PC-3 (cell line): ENCODE data around the gene RPL13. TPM values are rescaled to one million over a fixed set of nuclear protein-coding genes. Genes with fewer than 3 reads are reported as not detected.
A peak's percentile ranks its signal among the peaks of the same experiment; 100 is the strongest.

Experiments
- ATAC-seq: fragments of 200-7000 bp; cut with Tn5 transposase; 2 replicates; pipeline ENCODE4 v1.9.1; 2020; ENCODE audit warnings: mild to moderate bottlenecking, moderate library complexity
- BruUV-seq: library from RNA; stranded (reverse); fragments of 400-500 nt; replicated peaks from 2 replicates; lab custom pipeline; 2021; lab: Mats Ljungman, UMichigan
- CTCF ChIA-PET: fragments of 300-600 bp; sonication (Branson Sonifier 250); formaldehyde crosslinking; loops from one replicate; lab custom pipeline; 2022; ENCODE audit warnings: antibody characterized with exemption; lab: Charles Lee
- POLR2A ChIA-PET: fragments of 300-600 bp; sonication (Branson Sonifier 250); formaldehyde crosslinking; loops from one replicate; lab custom pipeline; 2022; ENCODE audit warnings: antibody characterized with exemption; ENCODE audit not compliant: unreplicated experiment; lab: Charles Lee
- DNase-seq: peaks from one replicate; pipeline ENCODE4 v3.0.0-alpha.2; 2015
- H2AFZ ChIP-seq: fragments of 300-600 bp; sonication (generic); 2 replicates; pipeline ENCODE4 v1.6.0; 2016; ENCODE audit warnings: antibody characterized with exemption, low read length
- H3F3A ChIP-seq: fragments of 300-600 bp; sonication (generic); one replicate; pipeline ENCODE4 v1.6.0; 2017; ENCODE audit warnings: antibody characterized with exemption, low read length, control low read depth, mild to moderate bottlenecking; ENCODE audit not compliant: unreplicated experiment
- H3K27ac ChIP-seq: fragments of 300-600 bp; sonication (generic); 2 replicates; pipeline ENCODE4 v1.5.1; 2016; ENCODE audit warnings: mild to moderate bottlenecking, low read length
- H3K27me3 ChIP-seq: fragments of 300-600 bp; sonication (generic); 2 replicates; pipeline ENCODE4 v1.6.1; 2016; ENCODE audit warnings: low read length, mixed read lengths
- H3K36me3 ChIP-seq: fragments of 300-600 bp; sonication (generic); 2 replicates; pipeline ENCODE4 v1.6.1; 2016; ENCODE audit warnings: low read depth, mixed run types, low read length, mixed read lengths
- H3K4me1 ChIP-seq: fragments of 300-600 bp; sonication (generic); 2 replicates; pipeline ENCODE4 v1.5.1; 2016; ENCODE audit warnings: low read length; ENCODE audit not compliant: insufficient read depth
- H3K4me2 ChIP-seq: fragments of 300-600 bp; sonication (generic); 2 replicates; pipeline ENCODE4 v1.6.0; 2016; ENCODE audit warnings: low read length
- H3K4me3 ChIP-seq: fragments of 300-600 bp; sonication (generic); 2 replicates; pipeline ENCODE4 v1.5.1; 2016; ENCODE audit warnings: mild to moderate bottlenecking, low read length, mixed read lengths
- H3K79me2 ChIP-seq: fragments of 300-600 bp; sonication (generic); 2 replicates; pipeline ENCODE4 v1.6.1; 2017; ENCODE audit warnings: low read length, mixed read lengths
- H3K9ac ChIP-seq: fragments of 300-600 bp; sonication (generic); 2 replicates; pipeline ENCODE4 v1.6.0; 2016; ENCODE audit warnings: mild to moderate bottlenecking, low read length
- H3K9me2 ChIP-seq: fragments of 300-600 bp; sonication (generic); replicated peaks from 2 replicates; pipeline ENCODE4 v1.6.1; 2016; ENCODE audit warnings: mixed run types, low read length, mixed read lengths
- H3K9me3 ChIP-seq: fragments of 300-600 bp; sonication (generic); 2 replicates; pipeline ENCODE4 v1.6.1; 2016; ENCODE audit warnings: low read length, mixed read lengths
- H4K20me1 ChIP-seq: fragments of 300-600 bp; sonication (generic); 2 replicates; pipeline ENCODE4 v1.6.1; 2016; ENCODE audit warnings: low read length, mixed read lengths
- EZH2 ChIP-seq: fragments of 300-600 bp; sonication (generic); IDR thresholded peaks from one replicate; pipeline ENCODE4 v1.6.1; 2017; ENCODE audit warnings: antibody characterized with exemption, mild to moderate bottlenecking, low read length; ENCODE audit not compliant: unreplicated experiment
- EZH2phosphoT487 ChIP-seq: fragments of 300-600 bp; sonication (generic); IDR thresholded peaks from 2 replicates; pipeline ENCODE4 v1.6.1; 2018; ENCODE audit warnings: mild to moderate bottlenecking, antibody characterized with exemption, low read length, borderline replicate concordance
- intact Hi-C: fragments of 100-400 bp; cut with micrococcal nuclease; formaldehyde crosslinking; loops from 2 replicates; pipeline ENCODE4 v1.9.0; 2023
- total RNA-seq: library from RNA; depleted of rRNA; stranded (reverse); fragments of >200 nt; gene quantifications from 2 replicates; pipeline ENCODE4 v1.2.3, GENCODE V29; 2014
- TF ChIP-seq, protein P1 (sequence below): fragments of 300-600 bp; sonication (generic); conservative IDR thresholded peaks from 2 replicates; pipeline ENCODE4 v1.5.1; 2017; ENCODE audit warnings: antibody characterized with exemption, low read depth, mild to moderate bottlenecking, low read length

RPL13 gene
- total RNA-seq, 1 experiment from 2014 or later = 3,236 TPM

DNA sequence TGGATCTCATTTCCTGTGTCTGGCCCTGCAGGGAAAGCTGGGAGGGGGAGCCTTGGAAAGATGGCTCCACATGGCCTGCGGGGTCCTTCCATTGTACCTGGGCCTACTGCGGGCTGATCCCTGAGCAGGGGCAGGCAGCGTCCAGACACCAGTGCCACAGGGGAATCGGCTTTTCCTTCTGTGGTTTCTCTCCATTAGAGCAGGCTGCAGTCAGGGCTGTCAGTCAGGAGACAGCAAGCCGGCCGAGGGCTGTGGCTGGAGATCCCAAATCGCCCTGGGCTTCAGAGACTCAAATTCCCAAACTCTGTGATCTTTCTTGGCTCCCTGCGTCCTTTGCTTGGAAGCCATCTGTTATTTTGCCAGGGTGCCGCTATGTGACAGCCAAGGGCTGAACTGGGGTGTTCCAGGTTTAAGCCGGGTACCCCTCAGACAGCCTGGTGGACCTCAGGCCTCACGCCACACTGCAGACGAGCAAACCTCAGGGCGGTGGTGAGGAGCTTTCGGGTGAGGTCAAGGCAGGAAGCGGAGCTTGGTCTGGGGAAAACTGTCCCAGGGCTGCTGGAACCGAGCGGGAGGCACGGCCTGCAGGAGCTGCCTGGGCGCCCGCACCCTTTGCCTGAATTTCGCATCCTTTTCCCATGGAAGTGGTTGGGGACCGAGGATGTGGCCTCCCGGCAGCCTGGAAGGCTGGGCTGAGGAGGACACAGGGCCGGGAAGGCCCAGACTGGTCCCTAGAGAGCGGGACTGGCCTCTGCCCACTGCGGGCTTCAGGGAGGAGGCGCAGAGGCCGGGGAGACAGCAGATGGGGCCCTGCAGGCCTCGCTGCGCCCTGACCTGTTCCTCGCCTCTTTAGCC lies 13.6 kb downstream of the RPL13 start:
- no TSS peak for BruUV-seq
- H3K27me3 ChIP-seq = no peaks in the 10 kb centered on the region
- DNase-seq (no peak), ATAC-seq (peak; percentile 18; the same call in 1 of the 2 replicates)
- H2AFZ ChIP-seq = peak overlapping the region; percentile 84; the same call in 1 of the 2 replicates
- H3K4me3 ChIP-seq = peak overlapping the region; percentile 69
- no peaks in the 10 kb centered on the region for H3K36me3 ChIP-seq
- no peaks in the 10 kb centered on the region for H3K9me2 ChIP-seq
- TF ChIP-seq EZH2phosphoT487 (no peak), EZH2 (no peak)
- TF ChIP-seq, protein P1, sequence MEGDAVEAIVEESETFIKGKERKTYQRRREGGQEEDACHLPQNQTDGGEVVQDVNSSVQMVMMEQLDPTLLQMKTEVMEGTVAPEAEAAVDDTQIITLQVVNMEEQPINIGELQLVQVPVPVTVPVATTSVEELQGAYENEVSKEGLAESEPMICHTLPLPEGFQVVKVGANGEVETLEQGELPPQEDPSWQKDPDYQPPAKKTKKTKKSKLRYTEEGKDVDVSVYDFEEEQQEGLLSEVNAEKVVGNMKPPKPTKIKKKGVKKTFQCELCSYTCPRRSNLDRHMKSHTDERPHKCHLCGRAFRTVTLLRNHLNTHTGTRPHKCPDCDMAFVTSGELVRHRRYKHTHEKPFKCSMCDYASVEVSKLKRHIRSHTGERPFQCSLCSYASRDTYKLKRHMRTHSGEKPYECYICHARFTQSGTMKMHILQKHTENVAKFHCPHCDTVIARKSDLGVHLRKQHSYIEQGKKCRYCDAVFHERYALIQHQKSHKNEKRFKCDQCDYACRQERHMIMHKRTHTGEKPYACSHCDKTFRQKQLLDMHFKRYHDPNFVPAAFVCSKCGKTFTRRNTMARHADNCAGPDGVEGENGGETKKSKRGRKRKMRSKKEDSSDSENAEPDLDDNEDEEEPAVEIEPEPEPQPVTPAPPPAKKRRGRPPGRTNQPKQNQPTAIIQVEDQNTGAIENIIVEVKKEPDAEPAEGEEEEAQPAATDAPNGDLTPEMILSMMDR = no peak
- no peaks in the 10 kb centered on the region for H3K9me3 ChIP-seq
- H3K79me2 ChIP-seq = peaks cover 17% of the 10 kb centered on the region
- H4K20me1 ChIP-seq = no peaks in the 10 kb centered on the region
- POLR2A ChIA-PET = no interaction called here
- no peak overlapping the region for H3K27ac ChIP-seq
- intact Hi-C loops = loop anchor here (1.0 kb wide), 1 partner anchor 67 kb away; no protein-coding TSS in a partner anchor
- no peaks in the 10 kb centered on the region for H3F3A ChIP-seq
- CTCF ChIA-PET = no interaction called here
- peaks cover 6% of the 10 kb centered on the region; the same call in 1 of the 2 replicates for H3K4me1 ChIP-seq
- peak overlapping the region; percentile 92 for H3K4me2 ChIP-seq
- peak overlapping the region; percentile 51 for H3K9ac ChIP-seq

DNA sequence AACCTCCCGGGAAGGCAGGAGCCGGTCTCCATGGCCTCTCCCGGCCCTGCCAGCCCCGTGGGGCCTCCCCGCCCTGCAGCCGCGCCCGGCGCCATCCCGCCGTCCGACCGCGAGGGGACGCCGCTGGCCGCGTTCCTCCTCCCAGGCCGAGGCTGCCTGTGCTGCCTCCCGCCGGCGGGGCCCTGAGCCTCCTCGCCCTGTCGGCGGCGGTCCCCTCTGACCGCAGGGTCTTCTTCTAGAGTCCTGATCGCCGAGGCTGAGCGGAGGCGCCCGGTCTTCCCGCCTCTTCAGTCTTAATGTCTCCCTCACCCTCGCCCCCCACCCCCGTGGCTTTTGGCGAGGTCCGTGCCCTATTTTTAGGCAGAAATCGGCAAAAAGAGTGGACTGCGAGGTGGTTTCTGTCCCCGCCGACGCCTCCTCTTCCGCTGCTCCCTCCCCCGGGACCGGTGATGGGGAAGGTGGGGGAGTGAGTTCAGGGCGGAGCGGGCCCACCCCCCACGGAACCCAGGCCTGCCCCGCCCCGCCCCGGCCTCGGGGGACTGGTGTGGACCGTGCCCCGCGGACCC lies 14.3 kb downstream of the RPL13 start:
- no TSS peak for BruUV-seq
- POLR2A ChIA-PET = interaction anchor here (0.7 kb wide), 1 partner anchor 67 kb away, joined by 7 read pairs; no protein-coding TSS in a partner anchor
- ATAC-seq (peak; percentile 83), DNase-seq (peak; percentile 69)
- Histone ChIP-seq H3K36me3 (peaks cover 3% of the 10 kb centered on the region; the same call in 1 of the 2 replicates), H3K27ac (no peak overlapping the region), H3K79me2 (peaks cover 17% of the 10 kb centered on the region), H3F3A (no peaks in the 10 kb centered on the region), H3K4me3 (peak overlapping the region; percentile 69), H3K9me2 (no peaks in the 10 kb centered on the region), H4K20me1 (no peaks in the 10 kb centered on the region), H2AFZ (peak overlapping the region; percentile 84), H3K4me1 (peaks cover 6% of the 10 kb centered on the region; the same call in 1 of the 2 replicates), H3K27me3 (no peaks in the 10 kb centered on the region), H3K9me3 (no peaks in the 10 kb centered on the region), H3K4me2 (peak overlapping the region; percentile 92), H3K9ac (peak overlapping the region; percentile 51)
- intact Hi-C loops = loop anchor here (1.0 kb wide), 1 partner anchor 67 kb away; no protein-coding TSS in a partner anchor
- no peak for TF ChIP-seq EZH2
- TF ChIP-seq EZH2phosphoT487 = no peak
- TF ChIP-seq, protein P1 = peak; percentile 62
- CTCF ChIA-PET = no interaction called here
